ENCODE measurements around the gene USP24. TPM values are rescaled to one million over a fixed set of nuclear protein-coding genes. Genes with fewer than 3 reads are reported as not detected.
A peak's percentile ranks its signal among the peaks of the same experiment; 100 is the strongest.

The USP24 gene
- total and polyA plus RNA-seq, 10 of the 15 experiments (the other 5 are each of a cell fraction or from before 2014, with no cell fraction given) = 4.6 to 36.5 (median 25.3) TPM

DNA sequence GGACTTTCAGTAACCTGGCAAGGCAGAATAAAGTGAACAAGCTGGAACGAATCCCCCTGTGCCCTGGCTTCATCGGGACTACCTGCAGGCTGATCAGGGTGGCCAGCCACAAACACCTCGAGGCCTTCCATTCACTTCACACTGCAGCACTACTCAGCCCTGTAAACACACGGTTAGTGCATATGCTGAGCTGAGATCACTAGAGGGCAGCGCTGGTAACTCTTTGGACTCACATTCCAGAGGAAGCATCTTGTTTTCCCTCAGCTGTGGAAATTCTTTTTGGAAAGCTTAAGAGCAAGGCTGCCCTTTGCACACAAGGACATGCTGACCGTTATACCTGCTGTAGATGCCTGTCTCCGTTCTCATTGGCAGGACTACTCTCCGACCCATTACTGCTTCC, 143.7 kb downstream of the USP24 start (continued):
- TF ChIP-seq, protein P1, sequence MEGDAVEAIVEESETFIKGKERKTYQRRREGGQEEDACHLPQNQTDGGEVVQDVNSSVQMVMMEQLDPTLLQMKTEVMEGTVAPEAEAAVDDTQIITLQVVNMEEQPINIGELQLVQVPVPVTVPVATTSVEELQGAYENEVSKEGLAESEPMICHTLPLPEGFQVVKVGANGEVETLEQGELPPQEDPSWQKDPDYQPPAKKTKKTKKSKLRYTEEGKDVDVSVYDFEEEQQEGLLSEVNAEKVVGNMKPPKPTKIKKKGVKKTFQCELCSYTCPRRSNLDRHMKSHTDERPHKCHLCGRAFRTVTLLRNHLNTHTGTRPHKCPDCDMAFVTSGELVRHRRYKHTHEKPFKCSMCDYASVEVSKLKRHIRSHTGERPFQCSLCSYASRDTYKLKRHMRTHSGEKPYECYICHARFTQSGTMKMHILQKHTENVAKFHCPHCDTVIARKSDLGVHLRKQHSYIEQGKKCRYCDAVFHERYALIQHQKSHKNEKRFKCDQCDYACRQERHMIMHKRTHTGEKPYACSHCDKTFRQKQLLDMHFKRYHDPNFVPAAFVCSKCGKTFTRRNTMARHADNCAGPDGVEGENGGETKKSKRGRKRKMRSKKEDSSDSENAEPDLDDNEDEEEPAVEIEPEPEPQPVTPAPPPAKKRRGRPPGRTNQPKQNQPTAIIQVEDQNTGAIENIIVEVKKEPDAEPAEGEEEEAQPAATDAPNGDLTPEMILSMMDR (IDR thresholded peaks at IDR 0.05 in 2 of 3, conservative IDR thresholded peaks at IDR 0.05 in 1 of 3; ENCODE audit: control insufficient read depth in 2 of 3, extremely low read depth in 1 of 3, insufficient read depth in 1 of 3, low read depth in 3 of 3, low read length in 3 of 3) = peak; percentile 38 to 54 (median 53); a peak in 4 of 6 replicates

DNA sequence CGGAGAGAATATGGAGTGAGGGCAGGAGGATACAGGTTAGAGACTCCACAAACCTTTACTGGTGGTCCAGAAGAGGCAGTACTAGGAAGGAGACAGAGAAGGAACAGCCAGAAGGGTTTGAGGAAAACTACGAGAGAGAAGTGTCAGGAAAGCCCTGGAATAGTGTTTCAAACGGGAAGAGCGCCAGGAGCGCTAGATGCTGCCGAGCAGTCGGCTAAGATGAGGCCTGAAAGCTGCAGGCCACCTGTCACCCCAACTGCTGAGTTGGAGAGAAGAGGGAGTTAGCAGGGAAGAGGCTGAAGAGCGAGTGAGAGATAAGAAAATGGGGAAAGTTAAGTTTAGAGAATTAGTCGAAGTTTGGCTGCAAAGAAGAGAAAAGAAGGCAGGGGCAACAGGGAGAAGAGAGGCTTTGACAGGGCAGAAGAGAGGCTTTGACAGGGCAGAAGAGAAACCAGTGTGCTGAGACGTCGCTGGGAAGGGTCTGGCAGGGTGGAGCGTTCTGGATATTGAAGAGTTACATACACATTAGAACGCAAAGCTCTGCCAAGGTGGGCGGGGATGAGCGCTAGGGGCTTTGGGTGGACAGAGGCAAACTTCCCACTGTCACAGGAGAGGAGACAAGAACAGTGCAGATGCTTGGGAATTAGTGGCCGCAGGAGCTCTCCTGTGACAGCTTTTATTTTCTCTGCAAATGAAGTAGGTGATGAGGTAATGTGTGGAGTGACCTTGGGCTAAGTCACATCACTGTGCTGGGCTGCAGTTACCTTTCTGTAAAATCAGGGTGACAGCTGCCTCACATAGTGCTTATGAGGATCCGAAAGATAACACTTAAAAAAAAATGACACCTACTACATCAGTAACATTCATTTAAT, 144.6 kb downstream of the USP24 start:
- POLR2A ChIA-PET = no interaction called here
- Histone ChIP-seq H3K27ac (ENCODE audit: control insufficient read depth, insufficient read depth) (no peak overlapping the region), H3K4me3 (no peak overlapping the region), H3K9me3 (replicated peaks; ENCODE audit: control insufficient read depth, insufficient read depth, low read length) (no peaks in the 10 kb centered on the region), H3K4me2 (ENCODE audit: control insufficient read depth, insufficient read depth) (no peak overlapping the region), H3K79me2 (ENCODE audit: control insufficient read depth, insufficient read depth, low read length) (no peaks in the 10 kb centered on the region), H3K27me3 (replicated peaks in 1 of 2; ENCODE audit: control insufficient read depth in 2 of 2, insufficient read depth in 2 of 2, low read length in 1 of 2) (no peaks in the 10 kb centered on the region), H4K20me1 (ENCODE audit: control insufficient read depth, insufficient read depth) (no peaks in the 10 kb centered on the region), H3K9ac (ENCODE audit: control insufficient read depth, insufficient read depth, low read length) (no peak overlapping the region), H3K4me1 (ENCODE audit: control insufficient read depth, insufficient read depth, low read length) (no peaks in the 10 kb centered on the region), H2AFZ (ENCODE audit: control insufficient read depth, low read depth, low read length) (no peak overlapping the region), H3K36me3 (ENCODE audit: control insufficient read depth in 2 of 2, insufficient read depth in 2 of 2, low read length in 1 of 2) (peaks cover 21 to 39% of the 10 kb centered on the region in 2 experiments)
- WGBS (ENCODE audit: insufficient coverage, insufficient replicate concordance, low lambda C conversion rate, missing lambda C conversion rate) = 95% methylated on average over 16 of the region's 17 CpGs
- CTCF ChIA-PET = interaction anchor here (0.9 to 3.4 kb wide), 5 partner anchors 9 to 210 kb away, joined by 3 to 13 read pairs (median 4); no protein-coding TSS in a partner anchor
- FAIRE-seq (no peak), ATAC-seq (no peak), DNase-seq (ENCODE audit: low read depth, low spot score) (no peak)
- RAD21 ChIA-PET (ENCODE audit: unreplicated experiment) = no interaction called here
- TF ChIP-seq MYB (IDR thresholded peaks at IDR 0.05; ENCODE audit: borderline replicate concordance, low read depth, low read length) (no peak), ZNF384 (IDR thresholded peaks at IDR 0.05; ENCODE audit: borderline replicate concordance, low read depth, low read length) (no peak), RBBP5 (conservative IDR thresholded peaks at IDR 0.05) (no peak), RFX5 (IDR thresholded peaks at IDR 0.05; ENCODE audit: low read depth, low read length) (no peak), CREM (IDR thresholded peaks at IDR 0.05; ENCODE audit: low read depth) (no peak), TARDBP (IDR thresholded peaks at IDR 0.05; ENCODE audit: borderline replicate concordance) (no peak), NBN (IDR thresholded peaks at IDR 0.05) (no peak), WRNIP1 (IDR thresholded peaks at IDR 0.05; ENCODE audit: borderline replicate concordance, low read depth, low read length) (no peak), NR2F1 (conservative IDR thresholded peaks at IDR 0.05) (no peak), CBX3 (IDR thresholded peaks at IDR 0.05; ENCODE audit: borderline replicate concordance, low read depth) (no peak), LARP7 (IDR thresholded peaks at IDR 0.05) (no peak)
- TF ChIP-seq, protein P2, sequence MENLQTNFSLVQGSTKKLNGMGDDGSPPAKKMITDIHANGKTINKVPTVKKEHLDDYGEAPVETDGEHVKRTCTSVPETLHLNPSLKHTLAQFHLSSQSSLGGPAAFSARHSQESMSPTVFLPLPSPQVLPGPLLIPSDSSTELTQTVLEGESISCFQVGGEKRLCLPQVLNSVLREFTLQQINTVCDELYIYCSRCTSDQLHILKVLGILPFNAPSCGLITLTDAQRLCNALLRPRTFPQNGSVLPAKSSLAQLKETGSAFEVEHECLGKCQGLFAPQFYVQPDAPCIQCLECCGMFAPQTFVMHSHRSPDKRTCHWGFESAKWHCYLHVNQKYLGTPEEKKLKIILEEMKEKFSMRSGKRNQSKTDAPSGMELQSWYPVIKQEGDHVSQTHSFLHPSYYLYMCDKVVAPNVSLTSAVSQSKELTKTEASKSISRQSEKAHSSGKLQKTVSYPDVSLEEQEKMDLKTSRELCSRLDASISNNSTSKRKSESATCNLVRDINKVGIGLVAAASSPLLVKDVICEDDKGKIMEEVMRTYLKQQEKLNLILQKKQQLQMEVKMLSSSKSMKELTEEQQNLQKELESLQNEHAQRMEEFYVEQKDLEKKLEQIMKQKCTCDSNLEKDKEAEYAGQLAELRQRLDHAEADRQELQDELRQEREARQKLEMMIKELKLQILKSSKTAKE (IDR thresholded peaks at IDR 0.05; ENCODE audit: low read depth, poor library complexity, severe bottlenecking) = no peak
- intact Hi-C loops (cut with micrococcal nuclease; ENCODE audit: unreplicated experiment) = no loop called here
- no TSS peak for BruUV-seq (replicated peaks)
- SMC1A ChIA-PET (ENCODE audit: uncharacterized antibody, unreplicated experiment) = interaction anchor here (0.7 to 1.5 kb wide), 4 partner anchors 43 to 270 kb away, joined by 3 to 5 read pairs (median 3); no protein-coding TSS in a partner anchor
- in situ Hi-C loops (cut with MboI) = no loop called here

All from GM12878 (cell line).